SH-SY5Y (cell line): Measurements from ENCODE around the gene TMEM151B.

Experiments
- GATA2 ChIP-seq: IDR thresholded peaks from 2 replicates; pipeline ENCODE4 v1.6.1; 2011; ENCODE audit warnings: mild to moderate bottlenecking, low read depth, low read length
- GATA3 ChIP-seq: IDR thresholded peaks from 2 replicates; pipeline ENCODE4 v1.6.1; 2011; ENCODE audit warnings: low read depth, mild to moderate bottlenecking, low read length, moderate library complexity

- no peak for TF ChIP-seq GATA3
- no peak for TF ChIP-seq GATA2
These were observed 5.9 kb upstream of the TMEM151B start for GRCh38 chr6:44264154-44265006.
